Osteocyte (in vitro differentiated cells): ENCODE data around the gene NRIP1. TPM values are rescaled to one million over a fixed set of nuclear protein-coding genes. Genes with fewer than 3 reads are reported as not detected.
"Not testable (repeated sequence)": the region's sequence is repeated elsewhere in the genome, so short reads cannot be mapped to it uniquely, and the experiment has no call there.

ENCODE experiments used
- DNase-seq: peaks from one replicate; pipeline ENCODE4 v3.0.0; 2021; ENCODE audit warnings: mixed read lengths; ENCODE audit not compliant: unreplicated experiment; ENCODE audit errors: extremely low spot score
- H3K27ac Mint-ChIP-seq: one replicate; pipeline ENCODE4 v1.8.0; 2021; ENCODE audit warnings: mild to moderate bottlenecking, mixed read lengths; ENCODE audit not compliant: unreplicated experiment
- H3K27me3 Mint-ChIP-seq: one replicate; pipeline ENCODE4 v1.8.0; 2021; ENCODE audit warnings: mixed read lengths; ENCODE audit not compliant: unreplicated experiment
- H3K36me3 Mint-ChIP-seq: one replicate; pipeline ENCODE4 v1.8.0; 2021; ENCODE audit warnings: mixed read lengths; ENCODE audit not compliant: unreplicated experiment
- H3K4me1 Mint-ChIP-seq: one replicate; pipeline ENCODE4 v1.8.0; 2021; ENCODE audit warnings: mixed read lengths; ENCODE audit not compliant: unreplicated experiment
- H3K4me3 Mint-ChIP-seq: one replicate; pipeline ENCODE4 v1.8.0; 2021; ENCODE audit warnings: mild to moderate bottlenecking, moderate library complexity, mixed read lengths; ENCODE audit not compliant: unreplicated experiment
- H3K9me3 Mint-ChIP-seq: one replicate; pipeline ENCODE4 v1.8.0; 2021; ENCODE audit warnings: mixed read lengths; ENCODE audit not compliant: unreplicated experiment
- CTCF ChIP-seq: fragments of 200-600 bp; sonication (generic); IDR thresholded peaks from 2 replicates; pipeline ENCODE4 v1.5.0; 2021; ENCODE audit warnings: antibody characterized with exemption, mild to moderate bottlenecking, moderate library complexity
- total RNA-seq: library from RNA; stranded (reverse); gene quantifications from 2 replicates; pipeline ENCODE4 v1.2.1, GENCODE V29; 2021

NRIP1 gene
- total RNA-seq, 1 donor from 2014 or later = 17.4 TPM

- H3K27ac Mint-ChIP-seq = no peak overlapping the region
- DNase-seq = no peak
- H3K27me3 Mint-ChIP-seq = no peaks in the 10 kb centered on the region
- H3K9me3 Mint-ChIP-seq = peaks cover 4% of the 10 kb centered on the region
- H3K4me3 Mint-ChIP-seq = no peak overlapping the region
- no peaks in the 10 kb centered on the region for H3K4me1 Mint-ChIP-seq
- no peak for TF ChIP-seq CTCF
- no peaks in the 10 kb centered on the region for H3K36me3 Mint-ChIP-seq
Observed at GRCh38 chr21:14943616-14944015, 121.2 kb downstream of the NRIP1 start.

- H3K27ac Mint-ChIP-seq = no peak overlapping the region
- H3K4me3 Mint-ChIP-seq = no peak overlapping the region
- no peak for TF ChIP-seq CTCF
- no peaks in the 10 kb centered on the region for H3K27me3 Mint-ChIP-seq
- no peak for DNase-seq
- peaks cover 4% of the 10 kb centered on the region for H3K9me3 Mint-ChIP-seq
- H3K4me1 Mint-ChIP-seq = no peaks in the 10 kb centered on the region
- H3K36me3 Mint-ChIP-seq = no peaks in the 10 kb centered on the region
Observed at GRCh38 chr21:14942801-14943490, 121.9 kb downstream of the NRIP1 start.

- DNase-seq, H3K4me1 Mint-ChIP-seq, H3K9me3 Mint-ChIP-seq, H3K4me3 Mint-ChIP-seq, H3K27me3 Mint-ChIP-seq, H3K36me3 Mint-ChIP-seq, H3K27ac Mint-ChIP-seq: not testable (repeated sequence)
Observed at GRCh38 chr21:14927324-14927723, 137.5 kb downstream of the NRIP1 start.

- Mint-ChIP-seq H3K9me3 (no peaks in the 10 kb centered on the region), H3K27ac (no peak overlapping the region), H3K36me3 (no peaks in the 10 kb centered on the region), H3K4me1 (no peaks in the 10 kb centered on the region), H3K4me3 (no peak overlapping the region), H3K27me3 (no peaks in the 10 kb centered on the region)
- no peak for DNase-seq
- TF ChIP-seq CTCF = no peak
Observed at GRCh38 chr21:14926186-14926585, 138.6 kb downstream of the NRIP1 start.

GRCh38 chr21:14923468-14923867 is 141.3 kb downstream of the NRIP1 start:
- Mint-ChIP-seq H3K27me3 (no peaks in the 10 kb centered on the region), H3K27ac (no peak overlapping the region), H3K9me3 (no peaks in the 10 kb centered on the region), H3K4me1 (no peaks in the 10 kb centered on the region), H3K36me3 (no peaks in the 10 kb centered on the region), H3K4me3 (no peak overlapping the region)
- no peak for DNase-seq
- TF ChIP-seq CTCF = no peak
